Measurements from ENCODE around the gene TTYH1.
A peak's percentile ranks its signal among the peaks of the same experiment; 100 is the strongest.
"Not testable (repeated sequence)": the region's sequence is repeated elsewhere in the genome, so short reads cannot be mapped to it uniquely, and the experiment has no call there.

The TTYH1 gene

DNA sequence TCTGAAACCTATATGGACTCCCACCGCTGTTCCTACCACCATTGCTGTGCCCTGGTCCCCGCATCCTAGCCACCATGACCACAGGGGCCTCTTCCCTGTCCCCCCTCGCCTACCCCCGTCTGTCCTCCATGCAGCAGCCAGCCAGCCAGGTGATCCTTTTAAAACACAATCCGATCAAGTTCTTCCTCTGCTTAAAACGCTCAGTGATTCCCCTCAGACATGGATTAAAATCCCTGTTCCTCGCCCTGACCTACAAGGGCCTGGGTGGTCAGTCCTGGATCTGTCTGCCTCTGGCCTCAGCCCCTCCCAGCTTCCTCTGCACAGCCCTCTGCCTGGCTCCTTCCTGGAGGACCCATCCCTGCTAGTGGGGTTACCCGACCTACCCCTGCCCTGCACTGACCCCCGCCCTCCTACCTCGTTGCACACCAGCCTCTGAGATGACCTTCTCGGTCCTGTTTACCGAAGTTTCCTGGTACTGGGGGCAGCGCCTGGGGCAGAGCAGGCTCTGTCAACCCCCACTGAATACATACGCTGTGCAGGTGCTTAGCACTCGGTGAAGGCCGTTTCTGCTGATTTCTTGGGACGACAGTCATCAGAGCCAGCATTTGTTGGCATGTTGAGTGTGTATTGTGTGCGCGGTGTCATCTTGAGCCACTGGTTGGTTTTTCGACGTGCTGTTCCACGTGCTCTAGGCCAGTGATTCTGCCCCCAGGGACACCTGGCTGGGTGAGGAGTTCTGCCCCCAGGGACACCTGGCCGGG lies 19.0 kb downstream of the TTYH1 start:
- peaks cover 12% of the 10 kb centered on the region for H3K27me3 ChIP-seq (replicated peaks; ENCODE audit: control insufficient read depth, insufficient read depth, low read length)
- no peaks in the 10 kb centered on the region for H3K36me3 ChIP-seq (ENCODE audit: control insufficient read depth, insufficient read depth, low read length, severe bottlenecking)
- peaks cover 6% of the 10 kb centered on the region for H3K4me1 ChIP-seq (ENCODE audit: control insufficient read depth, insufficient read depth, low read length)
- H3K9me3 ChIP-seq (ENCODE audit: control insufficient read depth, low read length): no peaks in the 10 kb centered on the region
- no peak overlapping the region for H3K4me3 ChIP-seq (ENCODE audit: low read length)
- DNase-seq (ENCODE audit: low read depth): no peak
- no peak overlapping the region for H3K9ac ChIP-seq (ENCODE audit: low read length)

DNA sequence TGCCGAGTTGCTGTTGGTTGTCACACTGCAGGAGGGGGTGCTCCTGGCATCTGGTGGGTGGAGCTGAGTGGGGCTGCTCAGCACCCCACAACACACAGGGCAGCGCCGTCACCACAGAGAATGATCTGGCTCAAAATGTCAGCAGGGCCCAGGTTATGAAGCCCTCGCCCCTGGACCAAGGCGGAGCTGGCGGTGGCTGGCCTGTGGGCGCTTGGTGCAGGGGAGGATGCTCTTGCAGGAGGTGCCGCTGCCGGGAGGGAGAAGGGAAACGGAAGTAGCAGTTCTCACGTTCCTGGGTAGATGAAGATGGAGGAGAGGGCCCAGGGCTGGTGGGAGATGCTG lies 19.6 kb downstream of the TTYH1 start:
- Histone ChIP-seq H3K27me3 (replicated peaks; ENCODE audit: control insufficient read depth, insufficient read depth, low read length) (peaks cover 11% of the 10 kb centered on the region), H3K9ac (ENCODE audit: low read length) (no peak overlapping the region), H3K36me3 (ENCODE audit: control insufficient read depth, insufficient read depth, low read length, severe bottlenecking) (no peaks in the 10 kb centered on the region), H3K4me3 (ENCODE audit: low read length) (no peak overlapping the region), H3K9me3 (ENCODE audit: control insufficient read depth, low read length) (no peaks in the 10 kb centered on the region), H3K4me1 (ENCODE audit: control insufficient read depth, insufficient read depth, low read length) (peaks cover 6% of the 10 kb centered on the region)
- no peak for DNase-seq (ENCODE audit: low read depth)

DNA sequence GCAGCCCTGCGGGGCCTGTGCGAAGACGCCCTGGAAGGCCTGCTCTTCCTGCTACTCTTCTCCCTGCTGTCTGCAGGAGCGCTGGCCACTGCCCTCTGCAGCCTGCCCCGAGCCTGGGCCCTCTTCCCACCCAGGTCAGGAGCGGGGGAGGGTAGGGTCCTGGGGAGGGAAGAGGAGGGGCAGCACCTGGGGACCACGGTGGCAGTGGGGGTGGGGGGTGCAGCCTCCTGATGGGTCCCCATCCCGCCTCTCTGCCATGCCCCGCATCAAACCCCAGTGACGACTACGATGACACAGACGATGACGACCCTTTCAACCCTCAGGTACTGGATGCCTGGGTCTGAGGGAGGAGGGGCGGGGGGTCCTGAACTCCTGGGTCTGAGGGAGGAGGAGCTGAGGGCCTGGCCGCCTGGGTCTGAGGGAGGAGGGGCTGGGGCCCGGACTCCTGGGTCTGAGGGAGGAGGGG lies 20.3 kb downstream of the TTYH1 start:
- no peak overlapping the region for H3K4me3 ChIP-seq (ENCODE audit: low read length)
- peaks cover 6% of the 10 kb centered on the region for H3K4me1 ChIP-seq (ENCODE audit: control insufficient read depth, insufficient read depth, low read length)
- no peaks in the 10 kb centered on the region for H3K36me3 ChIP-seq (ENCODE audit: control insufficient read depth, insufficient read depth, low read length, severe bottlenecking)
- H3K9me3 ChIP-seq (ENCODE audit: control insufficient read depth, low read length): no peaks in the 10 kb centered on the region
- H3K9ac ChIP-seq (ENCODE audit: low read length): no peak overlapping the region
- no peak for DNase-seq (ENCODE audit: low read depth)
- peaks cover 7% of the 10 kb centered on the region for H3K27me3 ChIP-seq (replicated peaks; ENCODE audit: control insufficient read depth, insufficient read depth, low read length)

DNA sequence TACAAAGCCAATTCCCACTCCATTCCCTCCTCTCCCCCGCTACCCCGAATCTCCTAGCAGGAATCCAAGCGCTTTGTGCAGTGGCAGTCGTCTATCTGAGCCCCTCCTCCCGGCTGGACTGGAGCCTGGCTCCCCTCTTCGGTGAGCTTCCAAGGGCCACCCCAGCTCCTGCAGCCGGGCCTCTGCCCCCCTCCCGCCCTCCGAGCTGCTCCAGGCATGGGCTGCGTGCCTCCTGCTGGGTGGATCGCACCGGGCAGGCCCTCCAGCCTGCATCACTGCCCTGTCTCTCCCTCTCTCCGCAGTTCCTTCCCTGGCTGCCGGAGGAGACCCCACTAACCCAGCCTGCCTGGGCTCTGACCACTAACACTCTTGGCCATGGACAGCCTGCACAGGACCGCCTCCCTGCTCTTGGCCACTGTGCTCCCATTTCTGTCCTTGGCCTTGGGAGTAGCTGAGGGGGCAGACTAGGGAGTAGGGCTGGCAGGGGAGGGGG lies 20.8 kb downstream of the TTYH1 start:
- Histone ChIP-seq H3K4me1 (ENCODE audit: control insufficient read depth, insufficient read depth, low read length) (peaks cover 5% of the 10 kb centered on the region), H3K9me3 (ENCODE audit: control insufficient read depth, low read length) (no peaks in the 10 kb centered on the region)
- no peak for DNase-seq (ENCODE audit: low read depth)

DNA sequence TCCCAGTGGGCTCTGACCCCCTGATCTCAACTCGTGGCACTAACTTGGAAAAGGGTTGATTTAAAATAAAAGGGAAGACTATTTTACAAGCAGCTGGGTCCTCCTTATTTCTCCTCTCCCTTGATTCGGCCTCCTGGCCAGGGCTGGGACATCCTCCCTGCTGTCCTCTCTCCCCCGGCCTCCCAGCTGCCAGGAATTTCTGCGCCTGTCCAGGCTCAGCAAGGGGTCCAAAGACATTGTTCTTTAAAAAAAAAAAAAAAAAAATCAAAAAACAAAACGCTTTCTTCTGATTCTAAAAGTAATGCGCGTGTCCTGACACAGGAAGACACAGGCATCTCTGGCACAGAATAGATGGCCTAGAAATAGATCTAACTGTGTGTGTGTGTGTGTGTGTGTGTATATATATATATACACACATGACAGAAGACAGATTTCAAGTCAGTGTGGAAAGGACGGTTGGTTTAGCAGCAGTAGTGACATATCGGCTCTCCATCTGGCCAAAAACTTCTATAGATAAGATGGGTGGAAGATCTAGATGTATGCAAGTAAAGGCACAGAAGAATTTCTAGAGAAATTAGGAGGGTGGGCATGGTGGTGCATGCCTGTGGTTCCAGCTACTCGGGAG lies 21.5 kb downstream of the TTYH1 start:
- Histone ChIP-seq H3K4me1 (ENCODE audit: control insufficient read depth, insufficient read depth, low read length) (no peaks in the 10 kb centered on the region), H3K4me3 (ENCODE audit: low read length) (no peak overlapping the region), H3K36me3 (ENCODE audit: control insufficient read depth, insufficient read depth, low read length, severe bottlenecking) (no peaks in the 10 kb centered on the region), H3K27me3 (replicated peaks; ENCODE audit: control insufficient read depth, insufficient read depth, low read length) (peaks cover 4% of the 10 kb centered on the region), H3K9ac (ENCODE audit: low read length) (no peak overlapping the region), H3K9me3 (ENCODE audit: control insufficient read depth, low read length) (no peaks in the 10 kb centered on the region)
- DNase-seq (ENCODE audit: low read depth): no peak

More for the DNA sequence above, 20.8 kb downstream of the TTYH1 start:
- Histone ChIP-seq H3K27me3 (replicated peaks; ENCODE audit: control insufficient read depth, insufficient read depth, low read length) (peaks cover 7% of the 10 kb centered on the region), H3K9ac (ENCODE audit: low read length) (no peak overlapping the region), H3K4me3 (ENCODE audit: low read length) (no peak overlapping the region), H3K36me3 (ENCODE audit: control insufficient read depth, insufficient read depth, low read length, severe bottlenecking) (no peaks in the 10 kb centered on the region)

DNA sequence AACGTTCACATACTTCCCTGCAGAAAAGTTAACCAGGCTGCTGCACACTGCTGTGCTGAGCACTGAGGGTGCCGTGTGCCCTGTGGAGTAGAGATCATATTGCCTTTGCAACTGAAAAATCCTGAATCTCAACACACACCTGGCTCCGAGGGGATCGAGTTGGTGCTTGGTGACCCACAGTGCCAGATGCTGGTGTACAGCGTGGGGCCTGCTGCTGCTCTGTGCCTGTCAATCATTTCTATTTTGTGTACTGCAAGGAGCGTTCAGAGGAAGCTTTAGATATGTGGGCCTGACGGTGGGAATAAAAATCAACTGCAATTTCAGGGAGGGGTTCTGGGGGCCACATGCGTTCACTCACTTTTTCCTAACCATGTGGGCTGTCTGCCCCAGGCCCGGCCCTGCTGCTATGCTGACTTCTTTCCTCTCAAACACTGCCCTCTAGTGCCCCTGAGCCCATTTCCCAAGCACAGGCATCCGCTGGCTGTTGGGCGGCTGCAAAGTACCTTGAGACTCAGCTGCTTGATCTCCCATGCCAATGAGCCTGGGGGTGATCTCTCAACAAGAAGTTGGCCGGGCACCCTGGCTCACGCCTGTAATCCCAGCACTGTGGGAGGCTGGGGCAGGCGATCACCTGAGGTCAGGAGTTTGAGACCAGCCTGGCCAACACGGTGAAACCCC lies 24.0 kb downstream of the TTYH1 start:
- Histone ChIP-seq H3K27me3 (replicated peaks; ENCODE audit: control insufficient read depth, insufficient read depth, low read length) (no peaks in the 10 kb centered on the region), H3K4me1 (ENCODE audit: control insufficient read depth, insufficient read depth, low read length) (no peaks in the 10 kb centered on the region), H3K36me3 (ENCODE audit: control insufficient read depth, insufficient read depth, low read length, severe bottlenecking) (peaks cover 6% of the 10 kb centered on the region), H3K4me3 (ENCODE audit: low read length) (no peak overlapping the region), H3K9ac (ENCODE audit: low read length) (no peak overlapping the region), H3K9me3 (ENCODE audit: control insufficient read depth, low read length) (no peaks in the 10 kb centered on the region)
- DNase-seq (ENCODE audit: low read depth): peak; percentile 34

DNA sequence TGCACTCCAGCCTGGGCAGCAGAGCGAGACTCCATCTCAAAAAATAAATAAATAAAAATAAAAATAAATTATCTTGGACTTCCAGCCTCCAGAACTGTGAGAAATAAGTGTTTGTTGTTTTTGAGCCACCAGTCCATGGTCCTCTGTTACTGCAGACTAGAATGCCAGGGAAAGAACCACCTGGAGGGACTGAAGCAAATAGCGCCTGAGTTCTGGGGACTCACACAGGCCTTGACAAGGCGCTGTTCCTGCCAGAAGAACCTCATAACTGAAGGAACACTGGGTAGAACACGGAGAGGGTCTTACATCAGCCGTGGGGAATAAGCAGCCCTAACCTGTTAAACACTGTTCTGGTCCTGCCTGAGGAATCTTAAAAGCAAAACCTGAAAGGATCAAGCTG lies 25.4 kb downstream of the TTYH1 start:
- no peak for DNase-seq (ENCODE audit: low read depth)
- Histone ChIP-seq H3K36me3 (ENCODE audit: control insufficient read depth, insufficient read depth, low read length, severe bottlenecking) (peaks cover 15% of the 10 kb centered on the region), H3K9me3 (ENCODE audit: control insufficient read depth, low read length) (no peaks in the 10 kb centered on the region), H3K9ac (ENCODE audit: low read length) (no peak overlapping the region), H3K4me1 (ENCODE audit: control insufficient read depth, insufficient read depth, low read length) (peaks cover 1% of the 10 kb centered on the region), H3K4me3 (ENCODE audit: low read length) (no peak overlapping the region), H3K27me3 (replicated peaks; ENCODE audit: control insufficient read depth, insufficient read depth, low read length) (no peaks in the 10 kb centered on the region)

DNA sequence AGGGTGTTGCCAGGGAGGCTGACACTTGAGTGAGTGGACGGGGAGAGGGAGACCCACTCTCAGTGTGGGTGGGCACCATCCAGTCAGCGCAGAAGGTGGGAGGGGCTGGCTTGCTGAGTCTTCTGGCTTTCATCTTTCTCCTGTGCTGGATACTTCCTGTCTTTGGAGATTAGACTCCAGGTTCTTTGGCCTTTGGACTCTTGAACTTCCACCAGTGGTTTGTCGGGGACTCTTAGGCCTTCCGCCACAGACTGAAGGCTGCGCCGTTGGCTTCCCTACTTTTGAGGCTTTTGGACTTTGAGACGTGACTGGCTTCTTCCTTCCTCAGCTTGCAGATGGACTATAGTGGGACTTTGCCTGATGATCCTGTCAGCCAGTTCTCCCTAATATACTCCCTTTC lies 29.5 kb downstream of the TTYH1 start:
- no peaks in the 10 kb centered on the region for H3K27me3 ChIP-seq (replicated peaks; ENCODE audit: control insufficient read depth, insufficient read depth, low read length)
- peaks cover 14% of the 10 kb centered on the region for H3K4me1 ChIP-seq (ENCODE audit: control insufficient read depth, insufficient read depth, low read length)
- no peak overlapping the region for H3K4me3 ChIP-seq (ENCODE audit: low read length)
- peaks cover 17% of the 10 kb centered on the region for H3K36me3 ChIP-seq (ENCODE audit: control insufficient read depth, insufficient read depth, low read length, severe bottlenecking)
- H3K9me3 ChIP-seq (ENCODE audit: control insufficient read depth, low read length): no peaks in the 10 kb centered on the region
- no peak for DNase-seq (ENCODE audit: low read depth)
- H3K9ac ChIP-seq (ENCODE audit: low read length): no peak overlapping the region

DNA sequence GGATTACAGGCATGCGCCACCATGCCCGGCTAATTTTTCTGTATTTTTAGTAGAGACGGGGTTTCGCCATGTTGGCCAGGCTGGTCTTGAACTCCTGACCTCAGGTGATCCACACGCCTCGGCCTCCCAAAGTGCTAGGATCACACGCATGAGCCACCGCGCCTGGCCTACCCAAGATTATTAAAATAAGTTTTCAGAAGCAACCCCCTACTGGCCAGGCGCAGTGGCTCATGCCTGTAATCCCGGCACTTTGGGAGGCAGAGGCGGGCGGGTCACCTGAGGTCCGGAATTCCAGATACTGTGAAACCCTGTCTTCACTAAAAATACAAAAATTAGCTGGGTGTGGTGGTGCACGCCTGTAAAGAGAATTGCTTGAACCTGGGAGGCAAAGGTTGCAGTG lies 31.1 kb downstream of the TTYH1 start:
- Histone ChIP-seq H3K4me1 (ENCODE audit: control insufficient read depth, insufficient read depth, low read length) (peaks cover 22% of the 10 kb centered on the region), H3K36me3 (ENCODE audit: control insufficient read depth, insufficient read depth, low read length, severe bottlenecking) (peaks cover 19% of the 10 kb centered on the region), H3K4me3 (ENCODE audit: low read length) (peak overlapping the region; percentile 23)
- not testable (repeated sequence) for DNase-seq (ENCODE audit: low read depth); H3K9me3 ChIP-seq (ENCODE audit: control insufficient read depth, low read length); H3K27me3 ChIP-seq (replicated peaks; ENCODE audit: control insufficient read depth, insufficient read depth, low read length); H3K9ac ChIP-seq (ENCODE audit: low read length)

DNA sequence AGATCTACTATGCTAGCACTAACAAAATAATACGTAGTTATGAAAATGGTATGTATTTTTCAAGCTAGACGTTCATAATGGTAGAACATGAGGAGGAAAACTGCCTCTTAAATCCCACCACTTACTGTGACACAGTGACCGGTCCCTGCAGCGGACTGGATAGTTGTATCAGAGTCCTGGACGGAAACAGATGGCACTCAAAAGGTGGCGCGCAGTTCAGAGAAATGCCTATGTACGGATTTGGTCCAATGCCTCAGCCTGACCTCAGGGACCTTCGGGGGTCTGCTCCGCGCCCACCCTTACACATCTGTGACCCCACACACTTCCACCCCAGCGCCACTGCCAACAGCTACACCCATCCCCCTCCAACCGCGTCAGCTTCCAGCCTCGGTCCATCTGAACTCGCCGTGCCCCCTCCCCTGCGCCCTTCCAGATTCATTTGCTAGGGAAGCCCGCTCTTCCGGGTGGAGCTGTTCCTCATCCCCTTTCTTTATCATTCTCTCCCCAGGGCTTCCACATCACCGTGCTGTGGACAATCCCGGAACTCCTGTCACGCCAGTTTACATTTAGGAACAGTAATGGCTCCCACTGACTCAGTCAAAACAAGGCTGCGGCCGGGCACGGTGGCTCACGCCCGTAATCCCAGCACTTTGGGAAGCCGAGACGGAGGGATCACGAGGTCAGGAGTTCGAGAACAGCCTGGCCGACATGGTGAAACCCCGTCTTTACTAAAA lies 32.9 kb downstream of the TTYH1 start:
- H3K4me1 ChIP-seq (ENCODE audit: control insufficient read depth, insufficient read depth, low read length): peaks cover 29% of the 10 kb centered on the region
- DNase-seq (ENCODE audit: low read depth): peak; percentile 78
- peak overlapping the region; percentile 99 for H3K9ac ChIP-seq (ENCODE audit: low read length)
- no peaks in the 10 kb centered on the region for H3K9me3 ChIP-seq (ENCODE audit: control insufficient read depth, low read length)
- H3K27me3 ChIP-seq (replicated peaks; ENCODE audit: control insufficient read depth, insufficient read depth, low read length): no peaks in the 10 kb centered on the region
- peak overlapping the region; percentile 89 for H3K4me3 ChIP-seq (ENCODE audit: low read length)
- peaks cover 32% of the 10 kb centered on the region for H3K36me3 ChIP-seq (ENCODE audit: control insufficient read depth, insufficient read depth, low read length, severe bottlenecking)
